Upper lobe of left lung (tissue), 4 donors: ENCODE measurements around the gene CIAPIN1.

Experiments used
- CTCF ChIP-seq, 6 experiments: fragments of 450-650 bp in 4 of 6; fragments of 200-600 bp in 2 of 6; sonication (generic) in 2 of 6; IDR thresholded peaks; one replicate each; pipeline ENCODE4 v1.5.1; 2016 to 2019; ENCODE audit warnings: antibody characterized with exemption in 6 of 6
- EP300 ChIP-seq, 4 donors: sonication (generic); formaldehyde crosslinking; IDR thresholded peaks; one replicate each; pipeline ENCODE4 v1.5.1; 2017; ENCODE audit warnings: antibody characterized with exemption in 4 of 4, control low read depth in 2 of 4
- POLR2A ChIP-seq, 4 donors: fragments of 450-650 bp; IDR thresholded peaks; one replicate each; pipeline ENCODE4 v1.5.1; 2016 to 2017; ENCODE audit warnings: antibody characterized with exemption in 4 of 4, mild to moderate bottlenecking in 2 of 4
- POLR2AphosphoS5 ChIP-seq, 2 donors: sonication (generic); formaldehyde crosslinking; IDR thresholded peaks; one replicate each; pipeline ENCODE4 v1.5.1; 2017; ENCODE audit warnings: antibody characterized with exemption in 2 of 2

GRCh38 chr16:57381791-57382534 lies 65.2 kb downstream of the CIAPIN1 start:
- TF ChIP-seq EP300 (IDR thresholded peaks at IDR 0.05) (no peak), POLR2AphosphoS5 (IDR thresholded peaks at IDR 0.05) (no peak), CTCF (IDR thresholded peaks at IDR 0.05) (no peak), POLR2A (IDR thresholded peaks at IDR 0.05) (no peak)
